Stomach smooth muscle (tissue), 2 donors: ENCODE results near the gene IL10RB.
A peak's percentile ranks its signal among the peaks of the same experiment; 100 is the strongest.

Experiments
- H3K27ac ChIP-seq: one replicate; pipeline ENCODE4 v1.7.0; 2013; ENCODE audit warnings: mild to moderate bottlenecking, low read length, inconsistent platforms
- H3K27me3 ChIP-seq, 2 donors: one replicate each; pipeline ENCODE4 v1.7.0; 2013; ENCODE audit warnings: low read length in 2 of 2; ENCODE audit not compliant: insufficient read depth in 2 of 2, control insufficient read depth in 1 of 2
- H3K36me3 ChIP-seq, 2 donors: one replicate each; pipeline ENCODE4 v1.7.0; 2013; ENCODE audit warnings: low read length in 2 of 2; ENCODE audit not compliant: control insufficient read depth in 2 of 2, insufficient read depth in 2 of 2
- H3K4me1 ChIP-seq: one replicate; pipeline ENCODE4 v1.7.0; 2013; ENCODE audit warnings: low read length; ENCODE audit not compliant: control insufficient read depth, insufficient read depth
- H3K4me3 ChIP-seq, 2 donors: one replicate each; pipeline ENCODE4 v1.7.0; 2013; ENCODE audit warnings: low read length in 2 of 2
- H3K9ac ChIP-seq, 2 donors: one replicate each; pipeline ENCODE4 v1.7.0; 2013; ENCODE audit warnings: low read length in 2 of 2, mild to moderate bottlenecking in 1 of 2
- H3K9me3 ChIP-seq, 2 donors: one replicate each; pipeline ENCODE4 v1.7.0; 2013; ENCODE audit warnings: low read length in 2 of 2; ENCODE audit not compliant: control insufficient read depth in 2 of 2
- donor health status: healthy.
- donor health status: Pancreatic carcinoma.

Gene IL10RB

GRCh38 chr21:33267250-33267649, 1.1 kb downstream of the IL10RB start:
- peak overlapping the region; percentile 84 to 85 for H3K4me3 ChIP-seq
- peaks cover 7 to 12% of the 10 kb centered on the region in 2 donors for H3K36me3 ChIP-seq
- H3K9ac ChIP-seq: peak overlapping the region; percentile 79 to 86
- peaks cover 18% of the 10 kb centered on the region for H3K4me1 ChIP-seq
- H3K9me3 ChIP-seq: no peaks in the 10 kb centered on the region
- peak overlapping the region; percentile 70 for H3K27ac ChIP-seq
- H3K27me3 ChIP-seq: no peaks in the 10 kb centered on the region

GRCh38 chr21:33268393-33268736, 2.2 kb downstream of the IL10RB start:
- Histone ChIP-seq H3K9me3 (no peaks in the 10 kb centered on the region), H3K27me3 (no peaks in the 10 kb centered on the region), H3K36me3 (peaks cover 7 to 9% of the 10 kb centered on the region in 2 donors), H3K4me1 (peaks cover 18% of the 10 kb centered on the region), H3K27ac (no peak overlapping the region), H3K9ac (no peak overlapping the region), H3K4me3 (no peak overlapping the region)

- no peaks in the 10 kb centered on the region for H3K9me3 ChIP-seq
- peaks cover 5 to 14% of the 10 kb centered on the region in 2 donors for H3K36me3 ChIP-seq
- peaks cover 18% of the 10 kb centered on the region for H3K4me1 ChIP-seq
- H3K27me3 ChIP-seq: no peaks in the 10 kb centered on the region
- H3K9ac ChIP-seq: no peak overlapping the region
- H3K27ac ChIP-seq: no peak overlapping the region
- no peak overlapping the region for H3K4me3 ChIP-seq
Observed at GRCh38 chr21:33268737-33269441, 2.7 kb downstream of the IL10RB start.

- Histone ChIP-seq H3K9me3 (no peaks in the 10 kb centered on the region), H3K27me3 (no peaks in the 10 kb centered on the region), H3K27ac (no peak overlapping the region), H3K4me3 (no peak overlapping the region), H3K4me1 (peaks cover 12% of the 10 kb centered on the region), H3K9ac (no peak overlapping the region), H3K36me3 (peaks cover 5 to 14% of the 10 kb centered on the region in 2 donors)
Observed at GRCh38 chr21:33270986-33271385, 4.8 kb downstream of the IL10RB start.

GRCh38 chr21:33273044-33273443, 6.9 kb downstream of the IL10RB start:
- Histone ChIP-seq H3K9me3 (no peaks in the 10 kb centered on the region), H3K27ac (no peak overlapping the region), H3K36me3 (peaks cover 5 to 19% of the 10 kb centered on the region in 2 donors), H3K4me3 (no peak overlapping the region), H3K27me3 (no peaks in the 10 kb centered on the region), H3K9ac (no peak overlapping the region), H3K4me1 (no peaks in the 10 kb centered on the region)

GRCh38 chr21:33278721-33279120, 12.6 kb downstream of the IL10RB start:
- Histone ChIP-seq H3K9me3 (no peaks in the 10 kb centered on the region), H3K9ac (no peak overlapping the region), H3K36me3 (peaks cover 16% of the 10 kb centered on the region in 2 donors), H3K27ac (no peak overlapping the region), H3K27me3 (no peaks in the 10 kb centered on the region), H3K4me1 (no peaks in the 10 kb centered on the region), H3K4me3 (no peak overlapping the region)

GRCh38 chr21:33279330-33279820, 13.2 kb downstream of the IL10RB start:
- H3K9ac ChIP-seq: no peak overlapping the region
- no peaks in the 10 kb centered on the region for H3K4me1 ChIP-seq
- H3K9me3 ChIP-seq: no peaks in the 10 kb centered on the region
- no peaks in the 10 kb centered on the region for H3K27me3 ChIP-seq
- no peak overlapping the region for H3K4me3 ChIP-seq
- no peak overlapping the region for H3K27ac ChIP-seq
- H3K36me3 ChIP-seq: peaks cover 15 to 16% of the 10 kb centered on the region in 2 donors

GRCh38 chr21:33281096-33281652, 15.0 kb downstream of the IL10RB start:
- H3K4me1 ChIP-seq: peaks cover under 1% of the 10 kb centered on the region
- H3K36me3 ChIP-seq: peaks cover 18 to 25% of the 10 kb centered on the region in 2 donors

GRCh38 chr21:33283203-33283602, 17.0 kb downstream of the IL10RB start:
- no peaks in the 10 kb centered on the region for H3K9me3 ChIP-seq
- no peak overlapping the region for H3K27ac ChIP-seq
- H3K36me3 ChIP-seq: peaks cover 13 to 28% of the 10 kb centered on the region in 2 donors
- H3K4me1 ChIP-seq: peaks cover 2% of the 10 kb centered on the region
- H3K4me3 ChIP-seq: no peak overlapping the region
- no peaks in the 10 kb centered on the region for H3K27me3 ChIP-seq
- no peak overlapping the region for H3K9ac ChIP-seq

More at GRCh38 chr21:33281096-33281652, 15.0 kb downstream of the IL10RB start:
- no peaks in the 10 kb centered on the region for H3K27me3 ChIP-seq
- H3K4me3 ChIP-seq: no peak overlapping the region
- no peak overlapping the region for H3K27ac ChIP-seq
- no peak overlapping the region for H3K9ac ChIP-seq
- H3K9me3 ChIP-seq: no peaks in the 10 kb centered on the region

GRCh38 chr21:33286076-33286475, 19.9 kb downstream of the IL10RB start:
- Histone ChIP-seq H3K4me1 (peaks cover 2% of the 10 kb centered on the region), H3K27ac (no peak overlapping the region), H3K27me3 (no peaks in the 10 kb centered on the region), H3K4me3 (no peak overlapping the region), H3K9ac (no peak overlapping the region), H3K36me3 (peaks cover 19 to 28% of the 10 kb centered on the region in 2 donors), H3K9me3 (no peaks in the 10 kb centered on the region)
